ENCODE results near the gene ADAMTS6.
A peak's percentile ranks its signal among the peaks of the same experiment; 100 is the strongest.

Gene ADAMTS6, protein sequence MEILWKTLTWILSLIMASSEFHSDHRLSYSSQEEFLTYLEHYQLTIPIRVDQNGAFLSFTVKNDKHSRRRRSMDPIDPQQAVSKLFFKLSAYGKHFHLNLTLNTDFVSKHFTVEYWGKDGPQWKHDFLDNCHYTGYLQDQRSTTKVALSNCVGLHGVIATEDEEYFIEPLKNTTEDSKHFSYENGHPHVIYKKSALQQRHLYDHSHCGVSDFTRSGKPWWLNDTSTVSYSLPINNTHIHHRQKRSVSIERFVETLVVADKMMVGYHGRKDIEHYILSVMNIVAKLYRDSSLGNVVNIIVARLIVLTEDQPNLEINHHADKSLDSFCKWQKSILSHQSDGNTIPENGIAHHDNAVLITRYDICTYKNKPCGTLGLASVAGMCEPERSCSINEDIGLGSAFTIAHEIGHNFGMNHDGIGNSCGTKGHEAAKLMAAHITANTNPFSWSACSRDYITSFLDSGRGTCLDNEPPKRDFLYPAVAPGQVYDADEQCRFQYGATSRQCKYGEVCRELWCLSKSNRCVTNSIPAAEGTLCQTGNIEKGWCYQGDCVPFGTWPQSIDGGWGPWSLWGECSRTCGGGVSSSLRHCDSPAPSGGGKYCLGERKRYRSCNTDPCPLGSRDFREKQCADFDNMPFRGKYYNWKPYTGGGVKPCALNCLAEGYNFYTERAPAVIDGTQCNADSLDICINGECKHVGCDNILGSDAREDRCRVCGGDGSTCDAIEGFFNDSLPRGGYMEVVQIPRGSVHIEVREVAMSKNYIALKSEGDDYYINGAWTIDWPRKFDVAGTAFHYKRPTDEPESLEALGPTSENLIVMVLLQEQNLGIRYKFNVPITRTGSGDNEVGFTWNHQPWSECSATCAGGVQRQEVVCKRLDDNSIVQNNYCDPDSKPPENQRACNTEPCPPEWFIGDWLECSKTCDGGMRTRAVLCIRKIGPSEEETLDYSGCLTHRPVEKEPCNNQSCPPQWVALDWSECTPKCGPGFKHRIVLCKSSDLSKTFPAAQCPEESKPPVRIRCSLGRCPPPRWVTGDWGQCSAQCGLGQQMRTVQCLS (N-terminal part only)
- long read RNA-seq: 0 reads

DNA sequence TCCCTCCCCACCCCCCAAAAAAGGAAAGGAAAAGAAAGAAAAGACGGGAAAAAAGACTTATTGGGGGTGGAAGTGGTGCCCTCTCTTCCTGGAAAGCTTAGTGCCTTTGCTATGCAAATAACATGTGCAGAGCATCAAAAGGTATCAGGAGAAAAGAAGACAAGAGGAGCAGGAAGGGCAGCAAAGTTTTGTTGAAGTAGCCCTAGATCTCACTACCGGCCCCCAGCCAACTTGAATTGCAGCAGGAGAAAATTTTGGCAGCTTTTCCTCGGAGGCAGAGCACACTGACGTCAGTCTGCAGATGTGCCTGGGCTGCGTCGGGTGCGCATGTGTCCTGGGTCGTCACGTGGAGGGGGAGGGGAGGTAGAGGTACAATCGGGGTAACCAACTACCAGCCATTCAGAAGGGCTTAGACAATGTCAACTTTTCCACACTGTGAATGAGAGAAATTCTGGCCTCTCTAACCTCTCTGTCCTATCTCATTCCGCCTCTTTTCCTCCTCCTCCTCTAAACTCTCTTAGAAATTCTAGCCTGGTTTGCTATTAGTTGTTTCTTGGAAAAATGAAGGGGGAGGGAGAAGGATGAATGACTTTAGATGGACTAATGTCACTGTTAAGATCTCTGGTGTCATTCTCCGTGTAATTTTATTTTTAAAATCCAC lies at the start of gene ADAMTS6:
Gene ADAMTS6 (minus strand): TSS at position 286 of the 661 bp plus-strand sequence. CDS start 8,247 bp downstream, outside the sequence.
- Histone ChIP-seq H3K27me3 (ENCODE audit: insufficient read depth, poor library complexity, severe bottlenecking) (no peaks in the 10 kb centered on the region), H3K27ac (replicated peaks) (no peak within 1 kb of the TSS), H3K4me3 (replicated peaks; ENCODE audit: insufficient read depth, low read length) (peak within 1 kb of the TSS; percentile 53)
- TF ChIP-seq, protein P1, sequence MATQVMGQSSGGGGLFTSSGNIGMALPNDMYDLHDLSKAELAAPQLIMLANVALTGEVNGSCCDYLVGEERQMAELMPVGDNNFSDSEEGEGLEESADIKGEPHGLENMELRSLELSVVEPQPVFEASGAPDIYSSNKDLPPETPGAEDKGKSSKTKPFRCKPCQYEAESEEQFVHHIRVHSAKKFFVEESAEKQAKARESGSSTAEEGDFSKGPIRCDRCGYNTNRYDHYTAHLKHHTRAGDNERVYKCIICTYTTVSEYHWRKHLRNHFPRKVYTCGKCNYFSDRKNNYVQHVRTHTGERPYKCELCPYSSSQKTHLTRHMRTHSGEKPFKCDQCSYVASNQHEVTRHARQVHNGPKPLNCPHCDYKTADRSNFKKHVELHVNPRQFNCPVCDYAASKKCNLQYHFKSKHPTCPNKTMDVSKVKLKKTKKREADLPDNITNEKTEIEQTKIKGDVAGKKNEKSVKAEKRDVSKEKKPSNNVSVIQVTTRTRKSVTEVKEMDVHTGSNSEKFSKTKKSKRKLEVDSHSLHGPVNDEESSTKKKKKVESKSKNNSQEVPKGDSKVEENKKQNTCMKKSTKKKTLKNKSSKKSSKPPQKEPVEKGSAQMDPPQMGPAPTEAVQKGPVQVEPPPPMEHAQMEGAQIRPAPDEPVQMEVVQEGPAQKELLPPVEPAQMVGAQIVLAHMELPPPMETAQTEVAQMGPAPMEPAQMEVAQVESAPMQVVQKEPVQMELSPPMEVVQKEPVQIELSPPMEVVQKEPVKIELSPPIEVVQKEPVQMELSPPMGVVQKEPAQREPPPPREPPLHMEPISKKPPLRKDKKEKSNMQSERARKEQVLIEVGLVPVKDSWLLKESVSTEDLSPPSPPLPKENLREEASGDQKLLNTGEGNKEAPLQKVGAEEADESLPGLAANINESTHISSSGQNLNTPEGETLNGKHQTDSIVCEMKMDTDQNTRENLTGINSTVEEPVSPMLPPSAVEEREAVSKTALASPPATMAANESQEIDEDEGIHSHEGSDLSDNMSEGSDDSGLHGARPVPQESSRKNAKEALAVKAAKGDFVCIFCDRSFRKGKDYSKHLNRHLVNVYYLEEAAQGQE (IDR thresholded peaks at IDR 0.05; ENCODE audit: insufficient replicate concordance, low read depth): no peak
- TF ChIP-seq GABPA (IDR thresholded peaks at IDR 0.05; ENCODE audit: low read depth): no peak
- TF ChIP-seq, protein P2, sequence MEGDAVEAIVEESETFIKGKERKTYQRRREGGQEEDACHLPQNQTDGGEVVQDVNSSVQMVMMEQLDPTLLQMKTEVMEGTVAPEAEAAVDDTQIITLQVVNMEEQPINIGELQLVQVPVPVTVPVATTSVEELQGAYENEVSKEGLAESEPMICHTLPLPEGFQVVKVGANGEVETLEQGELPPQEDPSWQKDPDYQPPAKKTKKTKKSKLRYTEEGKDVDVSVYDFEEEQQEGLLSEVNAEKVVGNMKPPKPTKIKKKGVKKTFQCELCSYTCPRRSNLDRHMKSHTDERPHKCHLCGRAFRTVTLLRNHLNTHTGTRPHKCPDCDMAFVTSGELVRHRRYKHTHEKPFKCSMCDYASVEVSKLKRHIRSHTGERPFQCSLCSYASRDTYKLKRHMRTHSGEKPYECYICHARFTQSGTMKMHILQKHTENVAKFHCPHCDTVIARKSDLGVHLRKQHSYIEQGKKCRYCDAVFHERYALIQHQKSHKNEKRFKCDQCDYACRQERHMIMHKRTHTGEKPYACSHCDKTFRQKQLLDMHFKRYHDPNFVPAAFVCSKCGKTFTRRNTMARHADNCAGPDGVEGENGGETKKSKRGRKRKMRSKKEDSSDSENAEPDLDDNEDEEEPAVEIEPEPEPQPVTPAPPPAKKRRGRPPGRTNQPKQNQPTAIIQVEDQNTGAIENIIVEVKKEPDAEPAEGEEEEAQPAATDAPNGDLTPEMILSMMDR (IDR thresholded peaks at IDR 0.05; ENCODE audit: insufficient read depth, low read length): no peak
- no peak for TF ChIP-seq SPI1 (IDR thresholded peaks at IDR 0.05; ENCODE audit: borderline replicate concordance, low read depth)
- no peak for TF ChIP-seq POLR2AphosphoS5 (IDR thresholded peaks at IDR 0.05; ENCODE audit: low read depth)
- DNase-seq (ENCODE audit: low read depth in 1 of 2, low spot score in 1 of 2): peak; percentile 25 to 30

DNA sequence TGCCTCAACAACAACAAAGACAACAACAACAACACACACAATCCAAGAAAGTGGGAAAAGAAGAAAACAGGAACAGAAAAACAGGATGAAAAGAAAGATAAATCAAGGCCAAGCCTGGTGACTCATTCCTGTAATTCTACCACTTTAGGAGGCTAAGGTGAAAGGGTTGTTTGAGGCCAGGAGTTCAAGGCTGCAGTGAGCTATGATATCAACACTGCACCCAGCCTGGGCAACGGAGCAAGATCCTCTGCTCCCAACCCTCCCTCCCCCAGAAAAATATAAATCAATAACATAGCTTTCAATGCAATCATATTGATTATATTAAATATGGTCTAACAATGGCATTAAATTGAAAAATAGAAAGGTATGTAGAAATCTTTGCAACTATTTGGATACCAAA lies 49.2 kb upstream of the ADAMTS6 start:
- DNase-seq (ENCODE audit: low read depth in 1 of 2, low spot score in 1 of 2): no peak

DNA sequence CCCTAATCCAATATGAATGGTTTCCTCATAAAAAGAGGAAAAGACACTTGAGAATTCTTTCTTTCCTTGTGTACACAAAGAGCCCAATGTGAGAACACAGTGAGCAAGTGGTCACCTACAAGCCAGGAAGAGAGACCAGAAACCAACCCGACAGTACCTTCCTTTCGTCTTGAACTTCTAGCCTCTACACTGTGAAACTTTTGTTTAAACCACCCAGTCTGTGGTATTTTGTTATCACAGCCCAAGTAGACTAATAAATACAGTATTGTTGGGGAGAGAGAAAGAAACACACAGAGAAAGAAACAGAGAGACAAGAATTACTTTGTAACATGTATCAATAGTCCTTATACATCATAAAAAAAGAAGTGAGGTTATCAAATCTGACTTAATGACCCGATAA lies 44.0 kb upstream of the ADAMTS6 start:
- no peak for DNase-seq (ENCODE audit: low read depth in 1 of 2, low spot score in 1 of 2)
- Histone ChIP-seq H3K27ac (replicated peaks) (no peak overlapping the region), H3K4me3 (replicated peaks; ENCODE audit: insufficient read depth, low read length) (no peak overlapping the region), H3K27me3 (ENCODE audit: insufficient read depth, poor library complexity, severe bottlenecking) (no peaks in the 10 kb centered on the region)
- TF ChIP-seq GABPA (IDR thresholded peaks at IDR 0.05; ENCODE audit: low read depth) (no peak), SPI1 (IDR thresholded peaks at IDR 0.05; ENCODE audit: borderline replicate concordance, low read depth) (no peak), POLR2AphosphoS5 (IDR thresholded peaks at IDR 0.05; ENCODE audit: low read depth) (no peak)
- TF ChIP-seq, protein P2 (IDR thresholded peaks at IDR 0.05; ENCODE audit: insufficient read depth, low read length): no peak
- TF ChIP-seq, protein P1 (IDR thresholded peaks at IDR 0.05; ENCODE audit: insufficient replicate concordance, low read depth): no peak

More for the DNA sequence above, 49.2 kb upstream of the ADAMTS6 start:
- Histone ChIP-seq H3K27ac (replicated peaks) (no peak overlapping the region), H3K4me3 (replicated peaks; ENCODE audit: insufficient read depth, low read length) (no peak overlapping the region), H3K27me3 (ENCODE audit: insufficient read depth, poor library complexity, severe bottlenecking) (no peaks in the 10 kb centered on the region)
- TF ChIP-seq GABPA (IDR thresholded peaks at IDR 0.05; ENCODE audit: low read depth): no peak
- TF ChIP-seq, protein P1 (IDR thresholded peaks at IDR 0.05; ENCODE audit: insufficient replicate concordance, low read depth): no peak
- no peak for TF ChIP-seq POLR2AphosphoS5 (IDR thresholded peaks at IDR 0.05; ENCODE audit: low read depth)
